HepG2 (cell line): ENCODE data around the gene MRPL54. TPM values are rescaled to one million over a fixed set of nuclear protein-coding genes. Genes with fewer than 3 reads are reported as not detected.

Source experiments
- EED ChIP-seq: sonication (generic); formaldehyde crosslinking; IDR thresholded peaks from 2 replicates; pipeline ENCODE4 v1.5.0; 2020; ENCODE audit warnings: mild to moderate bottlenecking, missing genetic modification reagents
- GABPB1 ChIP-seq: IDR thresholded peaks from 2 replicates; pipeline ENCODE4 v1.6.1; 2016; ENCODE audit warnings: mild to moderate bottlenecking, missing genetic modification reagents, moderate library complexity, missing compliant biosample characterization
- HCFC1 ChIP-seq: fragments of 150-350 bp; IDR thresholded peaks from 2 replicates; pipeline ENCODE4 v1.6.1; 2014; ENCODE audit warnings: low read depth, low read length
- HNRNPLL ChIP-seq: fragments of 200-400 bp; formaldehyde crosslinking; IDR thresholded peaks from 2 replicates; pipeline ENCODE4 v1.6.1; 2017; ENCODE audit warnings: mild to moderate bottlenecking, low read depth, low read length; ENCODE audit not compliant: poor library complexity, severe bottlenecking
- MIXL1 ChIP-seq: IDR thresholded peaks from 2 replicates; pipeline ENCODE4 v1.6.1; 2016
- NFE2L1 ChIP-seq: sonication (generic); formaldehyde crosslinking; IDR thresholded peaks from 2 replicates; pipeline ENCODE4 v1.4.0; 2020; ENCODE audit warnings: missing genetic modification reagents, mild to moderate bottlenecking, borderline replicate concordance
- NR2F2 ChIP-seq: IDR thresholded peaks from 2 replicates; pipeline ENCODE4 v1.6.1; 2012; ENCODE audit warnings: low read depth, inconsistent platforms, borderline replicate concordance
- REST ChIP-seq, 2 experiments: IDR thresholded peaks; 2 replicates each; pipeline ENCODE4 v1.6.1; 2011 to 2012; ENCODE audit warnings: low read length in 2 of 2, borderline replicate concordance in 1 of 2, low read depth in 1 of 2, mild to moderate bottlenecking in 1 of 2, moderate library complexity in 1 of 2
- SMAD1 ChIP-seq: sonication (generic); formaldehyde crosslinking; IDR thresholded peaks from 2 replicates; pipeline ENCODE4 v1.4.0; 2020; ENCODE audit warnings: missing genetic modification reagents, low read depth, mild to moderate bottlenecking, borderline replicate concordance
- TBL1XR1 ChIP-seq: fragments of 150-350 bp; IDR thresholded peaks from 2 replicates; pipeline ENCODE4 v1.6.1; 2014; ENCODE audit warnings: borderline replicate concordance, low read length; ENCODE audit not compliant: partially characterized antibody
- TBX3 ChIP-seq: fragments of 450-650 bp; IDR thresholded peaks from 2 replicates; pipeline ENCODE4 v1.6.1; 2017; ENCODE audit warnings: antibody characterized with exemption, mild to moderate bottlenecking, inconsistent platforms, borderline replicate concordance
- TFDP1 ChIP-seq: IDR thresholded peaks from 2 replicates; pipeline ENCODE4 v1.6.1; 2016; ENCODE audit warnings: missing compliant biosample characterization, missing genetic modification reagents, borderline replicate concordance
- YEATS4 ChIP-seq: sonication (generic); formaldehyde crosslinking; IDR thresholded peaks from 2 replicates; pipeline ENCODE4 v1.4.0; 2020; ENCODE audit warnings: missing genetic modification reagents, borderline replicate concordance
- ZFP62 ChIP-seq: sonication (generic); formaldehyde crosslinking; IDR thresholded peaks from 2 replicates; pipeline ENCODE4 v1.4.0; 2020; ENCODE audit warnings: missing genetic modification reagents
- ZIK1 ChIP-seq: sonication (generic); formaldehyde crosslinking; IDR thresholded peaks from 2 replicates; pipeline ENCODE4 v1.5.0; 2020; ENCODE audit warnings: mild to moderate bottlenecking, low read depth, missing genetic modification reagents, borderline replicate concordance
- ZNF567 ChIP-seq: sonication (generic); formaldehyde crosslinking; IDR thresholded peaks from 2 replicates; pipeline ENCODE4 v1.8.1; 2023; ENCODE audit warnings: mild to moderate bottlenecking, missing genetic modification reagents, borderline replicate concordance
- ZNF569 ChIP-seq: sonication (generic); formaldehyde crosslinking; IDR thresholded peaks from 2 replicates; pipeline ENCODE4 v1.5.0; 2020; ENCODE audit warnings: mild to moderate bottlenecking, missing genetic modification reagents, moderate library complexity, borderline replicate concordance
- ZSCAN29 ChIP-seq: sonication (generic); formaldehyde crosslinking; conservative IDR thresholded peaks from 2 replicates; pipeline ENCODE4 v1.4.0; 2020; ENCODE audit warnings: mild to moderate bottlenecking, missing genetic modification reagents
- polyA plus RNA-seq, 8 experiments: library from polyadenylated mRNA; depleted of rRNA in 3 of 8; stranded (reverse) in 7 of 8; unstranded in 1 of 8; fragments of >200 nt; fragmentation: Illumina TruSeq in 4 of 8; extraction: Trizol in 4 of 8; gene quantifications; 2 replicates each; pipeline versions ENCODE4 v1.2.1 to v1.2.3, GENCODE V29; 2011 to 2016; ENCODE audit warnings: low read depth in 4 of 8, missing spikeins in 1 of 8, mixed read lengths in 1 of 8; ENCODE audit not compliant: insufficient read depth in 1 of 8
- total RNA-seq, 5 experiments: library from RNA; depleted of rRNA; stranded (reverse); fragments of >200 nt; fragmentation: Illumina TruSeq; extraction: Trizol; gene quantifications; 2 replicates each; pipeline ENCODE4 v1.2.3, GENCODE V29; 2016; ENCODE audit warnings: low read depth in 1 of 5
- TF ChIP-seq, protein P1 (sequence below): sonication (generic); formaldehyde crosslinking; IDR thresholded peaks from 2 replicates; pipeline ENCODE4 v1.5.0; 2020; ENCODE audit warnings: missing genetic modification reagents

MRPL54 gene
- total and polyA plus RNA-seq, 2 of the 13 experiments (the other 11 are each of a cell fraction or from before 2014, with no cell fraction given): 36.8 to 66.9 TPM

- TF ChIP-seq, protein P1, sequence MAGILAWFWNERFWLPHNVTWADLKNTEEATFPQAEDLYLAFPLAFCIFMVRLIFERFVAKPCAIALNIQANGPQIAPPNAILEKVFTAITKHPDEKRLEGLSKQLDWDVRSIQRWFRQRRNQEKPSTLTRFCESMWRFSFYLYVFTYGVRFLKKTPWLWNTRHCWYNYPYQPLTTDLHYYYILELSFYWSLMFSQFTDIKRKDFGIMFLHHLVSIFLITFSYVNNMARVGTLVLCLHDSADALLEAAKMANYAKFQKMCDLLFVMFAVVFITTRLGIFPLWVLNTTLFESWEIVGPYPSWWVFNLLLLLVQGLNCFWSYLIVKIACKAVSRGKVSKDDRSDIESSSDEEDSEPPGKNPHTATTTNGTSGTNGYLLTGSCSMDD (CRISPR knock-in tag): no peak
- peak; percentile 83 for TF ChIP-seq HCFC1
- TF ChIP-seq MIXL1: no peak
- no peak for TF ChIP-seq ZFP62
- TF ChIP-seq GABPB1 (CRISPR knock-in tag): peak; percentile 95
- TF ChIP-seq NR2F2: no peak
- TF ChIP-seq SMAD1 (CRISPR knock-in tag): 0 out of 2 replicates have a peak, but pooled peaks have one; percentile 87
- 0 out of 2 replicates have a peak, but pooled peaks have one; percentile 21 for TF ChIP-seq ZNF567 (CRISPR knock-in tag)
- peak; percentile 58 for TF ChIP-seq TBL1XR1
- TF ChIP-seq NFE2L1 (CRISPR knock-in tag): no peak
- TF ChIP-seq TBX3: peak; percentile 55; the same call in 1 of the 2 replicates
- no peak for TF ChIP-seq ZSCAN29 (CRISPR knock-in tag)
- TF ChIP-seq REST (IDR thresholded peaks at IDR 0.05; ENCODE audit: borderline replicate concordance in 1 of 2, low read depth in 1 of 2, low read length in 2 of 2): no peak
- 0 out of 2 replicates have a peak, but pooled peaks have one; percentile 38 for TF ChIP-seq ZNF569 (CRISPR knock-in tag)
- peak; percentile 79 for TF ChIP-seq YEATS4 (CRISPR knock-in tag)
- TF ChIP-seq EED (CRISPR knock-in tag): no peak
- no peak for TF ChIP-seq ZIK1 (CRISPR knock-in tag)
- no peak for TF ChIP-seq TFDP1
- peak; percentile 82 for TF ChIP-seq HNRNPLL
These were observed at the start of gene MRPL54 (continued) for GRCh38 chr19:3762501-3763459.
